SK-N-SH treated with all-trans-retinoic acid at 6 μM for 48 hours (cell line): ENCODE results near the gene ZNHIT2.

Source experiments
- ATAC-seq: fragments of 200-7000 bp; cut with Tn5 transposase; 3 replicates; pipeline ENCODE4 v1.9.1; 2020; ENCODE audit warnings: mild to moderate bottlenecking, moderate library complexity
- ARNTL ChIP-seq: fragments of 450-650 bp; formaldehyde crosslinking; IDR thresholded peaks from 2 replicates; pipeline ENCODE4 v1.5.0; 2020; ENCODE audit warnings: low read depth, mild to moderate bottlenecking, moderate library complexity, borderline replicate concordance
- BACH2 ChIP-seq: fragments of 250-450 bp; sonication (Bioruptor Pico); IDR thresholded peaks from 2 replicates; pipeline ENCODE4 v1.9.0; 2021; ENCODE audit warnings: mild to moderate bottlenecking, borderline replicate concordance
- CSDC2 ChIP-seq: fragments of 250-450 bp; sonication (Bioruptor Pico); IDR thresholded peaks from 2 replicates; pipeline ENCODE4 v1.5.0; 2020; ENCODE audit warnings: mild to moderate bottlenecking, moderate library complexity
- ESRRG ChIP-seq: fragments of 250-450 bp; sonication (Bioruptor Pico); IDR thresholded peaks from 2 replicates; pipeline ENCODE4 v1.6.1; 2021; ENCODE audit warnings: mild to moderate bottlenecking
- GLIS3 ChIP-seq: fragments of 250-450 bp; sonication (Bioruptor Pico); IDR thresholded peaks from 2 replicates; pipeline ENCODE4 v1.5.0; 2020; ENCODE audit warnings: mild to moderate bottlenecking, moderate library complexity
- ISL1 ChIP-seq: fragments of 250-450 bp; sonication (Bioruptor Pico); IDR thresholded peaks from 2 replicates; pipeline ENCODE4 v2.1.2; 2022; ENCODE audit warnings: mild to moderate bottlenecking, moderate library complexity
- OSR1 ChIP-seq: fragments of 250-450 bp; sonication (Bioruptor Pico); IDR thresholded peaks from 2 replicates; pipeline ENCODE4 v1.8.0; 2022; ENCODE audit warnings: moderate library complexity, mild to moderate bottlenecking, inconsistent platforms
- PPARA ChIP-seq: fragments of 250-450 bp; sonication (Bioruptor Pico); IDR thresholded peaks from 2 replicates; pipeline ENCODE4 v1.5.0; 2020; ENCODE audit warnings: mild to moderate bottlenecking, borderline replicate concordance
- RARB ChIP-seq: fragments of 250-450 bp; sonication (Bioruptor Pico); IDR thresholded peaks from 2 replicates; pipeline ENCODE4 v1.8.0; 2021; ENCODE audit warnings: mild to moderate bottlenecking, moderate library complexity
- TCF4 ChIP-seq: fragments of 250-450 bp; sonication (Bioruptor Pico); IDR thresholded peaks from 2 replicates; pipeline ENCODE4 v1.8.0; 2021; ENCODE audit warnings: mild to moderate bottlenecking, moderate library complexity, borderline replicate concordance
- ZC3H10 ChIP-seq: fragments of 250-450 bp; sonication (Bioruptor Pico); IDR thresholded peaks from 2 replicates; pipeline ENCODE4 v1.5.1; 2021; ENCODE audit warnings: mild to moderate bottlenecking, moderate library complexity
- ZFP3 ChIP-seq: fragments of 250-450 bp; sonication (Bioruptor Pico); IDR thresholded peaks from 2 replicates; pipeline ENCODE4 v1.5.0; 2020; ENCODE audit warnings: mild to moderate bottlenecking, moderate library complexity
- ZFP30 ChIP-seq: fragments of 450-650 bp; formaldehyde crosslinking; IDR thresholded peaks from 2 replicates; pipeline ENCODE4 v1.5.0; 2022; ENCODE audit warnings: mild to moderate bottlenecking, moderate library complexity
- ZNF565 ChIP-seq: fragments of 450-650 bp; formaldehyde crosslinking; conservative IDR thresholded peaks from 2 replicates; pipeline ENCODE4 v1.5.0; 2020; ENCODE audit warnings: low read depth, mild to moderate bottlenecking, moderate library complexity
- ZNF70 ChIP-seq: fragments of 450-650 bp; formaldehyde crosslinking; IDR thresholded peaks from 2 replicates; pipeline ENCODE4 v1.5.0; 2020; ENCODE audit warnings: mild to moderate bottlenecking, moderate library complexity
- ZNF8 ChIP-seq: fragments of 450-650 bp; formaldehyde crosslinking; IDR thresholded peaks from 2 replicates; pipeline ENCODE4 v1.5.0; 2020; ENCODE audit warnings: mild to moderate bottlenecking, moderate library complexity
- TF ChIP-seq, protein P1 (sequence below): fragments of 250-450 bp; sonication (Bioruptor Pico); IDR thresholded peaks from 2 replicates; pipeline ENCODE4 v1.5.1; 2020; ENCODE audit warnings: low read depth, mild to moderate bottlenecking, moderate library complexity
- TF ChIP-seq, protein P2 (sequence below): fragments of 250-450 bp; sonication (Bioruptor Pico); IDR thresholded peaks from 2 replicates; pipeline ENCODE4 v1.8.0; 2021; ENCODE audit warnings: low read depth, mild to moderate bottlenecking, moderate library complexity, borderline replicate concordance
- TF ChIP-seq, protein P3 (sequence below): fragments of 250-450 bp; sonication (Bioruptor Pico); IDR thresholded peaks from 2 replicates; pipeline ENCODE4 v1.8.0; 2020; ENCODE audit warnings: mild to moderate bottlenecking, moderate library complexity, borderline replicate concordance
- TF ChIP-seq, protein P4 (sequence below): fragments of 250-450 bp; sonication (Bioruptor Pico); IDR thresholded peaks from 2 replicates; pipeline ENCODE4 v1.5.1; 2021; ENCODE audit warnings: mild to moderate bottlenecking, moderate library complexity
- TF ChIP-seq, protein P5 (sequence below): fragments of 250-450 bp; sonication (Bioruptor Pico); IDR thresholded peaks from 2 replicates; pipeline ENCODE4 v1.5.0; 2020; ENCODE audit warnings: mild to moderate bottlenecking, moderate library complexity

Gene ZNHIT2

DNA sequence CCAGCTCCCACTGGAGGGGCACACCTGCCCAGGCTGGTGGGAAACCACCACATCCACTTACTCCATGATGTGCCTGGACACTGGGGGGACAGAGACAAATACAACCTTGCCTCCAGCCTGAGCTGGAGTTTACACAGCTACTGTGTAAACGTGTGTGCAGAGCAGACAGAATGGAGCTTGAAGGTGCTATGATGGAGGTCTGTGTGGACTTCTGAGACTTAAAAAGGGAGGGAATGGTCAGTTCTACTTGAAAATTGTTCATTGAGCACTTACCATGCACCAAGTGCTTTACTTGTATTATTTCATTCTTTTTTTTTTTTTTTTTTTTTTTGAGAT, 44.9 kb downstream of the ZNHIT2 start (continued):
- no peak for TF ChIP-seq RARB (CRISPR knock-in tag)
- TF ChIP-seq CSDC2 (CRISPR knock-in tag) = no peak
- TF ChIP-seq, protein P1, sequence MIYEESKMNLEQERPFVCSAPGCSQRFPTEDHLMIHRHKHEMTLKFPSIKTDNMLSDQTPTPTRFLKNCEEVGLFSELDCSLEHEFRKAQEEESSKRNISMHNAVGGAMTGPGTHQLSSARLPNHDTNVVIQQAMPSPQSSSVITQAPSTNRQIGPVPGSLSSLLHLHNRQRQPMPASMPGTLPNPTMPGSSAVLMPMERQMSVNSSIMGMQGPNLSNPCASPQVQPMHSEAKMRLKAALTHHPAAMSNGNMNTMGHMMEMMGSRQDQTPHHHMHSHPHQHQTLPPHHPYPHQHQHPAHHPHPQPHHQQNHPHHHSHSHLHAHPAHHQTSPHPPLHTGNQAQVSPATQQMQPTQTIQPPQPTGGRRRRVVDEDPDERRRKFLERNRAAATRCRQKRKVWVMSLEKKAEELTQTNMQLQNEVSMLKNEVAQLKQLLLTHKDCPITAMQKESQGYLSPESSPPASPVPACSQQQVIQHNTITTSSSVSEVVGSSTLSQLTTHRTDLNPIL (CRISPR knock-in tag) = no peak
- no peak for TF ChIP-seq OSR1 (CRISPR knock-in tag)
- TF ChIP-seq, protein P2, sequence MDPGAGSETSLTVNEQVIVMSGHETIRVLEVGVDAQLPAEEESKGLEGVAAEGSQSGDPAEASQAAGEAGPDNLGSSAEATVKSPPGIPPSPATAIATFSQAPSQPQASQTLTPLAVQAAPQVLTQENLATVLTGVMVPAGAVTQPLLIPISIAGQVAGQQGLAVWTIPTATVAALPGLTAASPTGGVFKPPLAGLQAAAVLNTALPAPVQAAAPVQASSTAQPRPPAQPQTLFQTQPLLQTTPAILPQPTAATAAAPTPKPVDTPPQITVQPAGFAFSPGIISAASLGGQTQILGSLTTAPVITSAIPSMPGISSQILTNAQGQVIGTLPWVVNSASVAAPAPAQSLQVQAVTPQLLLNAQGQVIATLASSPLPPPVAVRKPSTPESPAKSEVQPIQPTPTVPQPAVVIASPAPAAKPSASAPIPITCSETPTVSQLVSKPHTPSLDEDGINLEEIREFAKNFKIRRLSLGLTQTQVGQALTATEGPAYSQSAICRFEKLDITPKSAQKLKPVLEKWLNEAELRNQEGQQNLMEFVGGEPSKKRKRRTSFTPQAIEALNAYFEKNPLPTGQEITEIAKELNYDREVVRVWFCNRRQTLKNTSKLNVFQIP (CRISPR knock-in tag) = no peak

DNA sequence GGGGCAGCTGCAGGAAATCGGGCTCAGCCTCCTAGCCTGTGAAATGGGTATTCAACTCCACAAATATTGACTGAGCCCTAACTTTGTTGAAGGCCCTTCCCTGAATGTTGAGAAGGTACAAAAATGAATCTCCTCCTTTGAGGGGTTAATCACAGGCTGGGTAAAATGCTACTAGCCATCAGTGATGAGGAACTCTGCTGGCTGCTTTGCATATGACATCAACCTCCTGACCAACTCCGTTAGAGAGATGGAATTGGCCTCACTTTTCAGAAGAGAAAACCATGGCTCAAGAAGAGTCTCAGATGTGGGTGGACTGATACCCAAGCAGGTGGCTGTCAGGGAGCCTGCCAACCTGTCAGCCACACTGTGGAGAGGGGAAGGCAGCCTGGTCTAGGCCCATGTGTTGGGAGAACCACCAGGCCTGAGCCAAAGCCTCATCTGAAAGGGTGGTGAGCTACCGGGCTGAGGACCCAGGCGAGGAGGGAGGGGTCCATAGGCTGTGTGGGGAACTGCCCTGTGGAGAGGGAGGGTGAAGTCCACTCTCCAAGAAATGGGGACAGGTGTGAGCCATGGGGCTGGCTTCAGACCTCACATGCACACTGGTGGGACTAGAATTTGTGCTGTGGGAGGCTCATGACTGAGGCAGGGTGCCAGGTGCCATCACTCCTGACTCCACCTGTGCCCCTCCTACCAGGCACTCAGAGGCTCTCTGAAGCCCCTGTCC, 45.4 kb downstream of the ZNHIT2 start:
- TF ChIP-seq CSDC2 (CRISPR knock-in tag) (no peak), BACH2 (CRISPR knock-in tag) (no peak), ISL1 (CRISPR knock-in tag) (no peak), ZFP30 (CRISPR knock-in tag) (no peak)
- TF ChIP-seq, protein P1 (CRISPR knock-in tag) = no peak
- TF ChIP-seq, protein P3, sequence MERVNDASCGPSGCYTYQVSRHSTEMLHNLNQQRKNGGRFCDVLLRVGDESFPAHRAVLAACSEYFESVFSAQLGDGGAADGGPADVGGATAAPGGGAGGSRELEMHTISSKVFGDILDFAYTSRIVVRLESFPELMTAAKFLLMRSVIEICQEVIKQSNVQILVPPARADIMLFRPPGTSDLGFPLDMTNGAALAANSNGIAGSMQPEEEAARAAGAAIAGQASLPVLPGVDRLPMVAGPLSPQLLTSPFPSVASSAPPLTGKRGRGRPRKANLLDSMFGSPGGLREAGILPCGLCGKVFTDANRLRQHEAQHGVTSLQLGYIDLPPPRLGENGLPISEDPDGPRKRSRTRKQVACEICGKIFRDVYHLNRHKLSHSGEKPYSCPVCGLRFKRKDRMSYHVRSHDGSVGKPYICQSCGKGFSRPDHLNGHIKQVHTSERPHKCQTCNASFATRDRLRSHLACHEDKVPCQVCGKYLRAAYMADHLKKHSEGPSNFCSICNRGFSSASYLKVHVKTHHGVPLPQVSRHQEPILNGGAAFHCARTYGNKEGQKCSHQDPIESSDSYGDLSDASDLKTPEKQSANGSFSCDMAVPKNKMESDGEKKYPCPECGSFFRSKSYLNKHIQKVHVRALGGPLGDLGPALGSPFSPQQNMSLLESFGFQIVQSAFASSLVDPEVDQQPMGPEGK = no peak
- TF ChIP-seq, all 23 proteins: peak for 0
- ATAC-seq = no peak

DNA sequence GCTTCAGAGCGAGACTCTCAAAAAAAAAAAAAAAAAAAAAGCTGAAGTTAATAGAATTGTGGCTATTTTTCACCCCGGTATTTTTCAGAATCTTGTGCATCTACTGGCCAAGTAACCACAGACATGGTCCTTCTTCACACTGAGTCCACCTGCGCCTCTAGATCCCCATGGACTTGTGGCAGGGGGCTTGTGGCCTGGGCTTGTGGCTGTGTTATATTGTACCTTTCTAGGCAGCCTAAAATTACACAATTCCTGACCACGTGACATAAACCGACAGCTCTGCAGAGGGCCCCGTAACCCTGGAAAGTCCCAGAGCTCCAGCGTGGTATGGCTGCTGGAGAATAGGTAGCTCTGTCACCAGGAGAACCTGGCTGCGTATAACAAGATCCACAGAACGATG, 48.3 kb downstream of the ZNHIT2 start:
- no peak for ATAC-seq
- no peak for TF ChIP-seq RARB (CRISPR knock-in tag)
- no peak for TF ChIP-seq CSDC2 (CRISPR knock-in tag)
- TF ChIP-seq, protein P4, sequence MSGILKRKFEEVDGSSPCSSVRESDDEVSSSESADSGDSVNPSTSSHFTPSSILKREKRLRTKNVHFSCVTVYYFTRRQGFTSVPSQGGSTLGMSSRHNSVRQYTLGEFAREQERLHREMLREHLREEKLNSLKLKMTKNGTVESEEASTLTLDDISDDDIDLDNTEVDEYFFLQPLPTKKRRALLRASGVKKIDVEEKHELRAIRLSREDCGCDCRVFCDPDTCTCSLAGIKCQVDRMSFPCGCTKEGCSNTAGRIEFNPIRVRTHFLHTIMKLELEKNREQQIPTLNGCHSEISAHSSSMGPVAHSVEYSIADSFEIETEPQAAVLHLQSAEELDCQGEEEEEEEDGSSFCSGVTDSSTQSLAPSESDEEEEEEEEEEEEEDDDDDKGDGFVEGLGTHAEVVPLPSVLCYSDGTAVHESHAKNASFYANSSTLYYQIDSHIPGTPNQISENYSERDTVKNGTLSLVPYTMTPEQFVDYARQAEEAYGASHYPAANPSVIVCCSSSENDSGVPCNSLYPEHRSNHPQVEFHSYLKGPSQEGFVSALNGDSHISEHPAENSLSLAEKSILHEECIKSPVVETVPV (CRISPR knock-in tag) = no peak
- TF ChIP-seq ZC3H10 (CRISPR knock-in tag) = no peak
- TF ChIP-seq ZFP30 (CRISPR knock-in tag) = no peak

DNA sequence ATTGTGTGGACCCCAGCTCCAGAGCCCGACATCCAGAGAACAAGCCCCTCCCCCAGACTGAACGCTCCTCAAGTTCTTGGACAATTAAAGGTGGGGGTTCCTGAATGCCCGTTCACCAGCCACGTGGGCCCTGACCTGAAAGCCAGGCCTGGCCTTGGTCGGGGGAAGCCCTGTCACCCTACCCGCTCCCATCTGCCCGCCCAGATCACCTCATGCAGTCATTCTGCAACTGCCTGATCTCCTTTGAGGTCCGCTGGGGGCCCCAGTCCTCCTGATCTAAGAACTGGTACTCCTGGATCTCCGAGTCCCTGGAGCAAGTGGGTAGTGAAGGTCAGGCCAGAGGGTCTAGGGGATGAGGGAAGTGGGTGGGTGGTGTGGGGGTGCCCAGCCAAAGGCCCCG, 50.1 kb downstream of the ZNHIT2 start:
- no peak for TF ChIP-seq ZNF70
- TF ChIP-seq ZC3H10 (CRISPR knock-in tag) = no peak
- TF ChIP-seq TCF4 (CRISPR knock-in tag) = no peak
- TF ChIP-seq ZFP30 (CRISPR knock-in tag) = no peak
- TF ChIP-seq GLIS3 (CRISPR knock-in tag) = no peak
- TF ChIP-seq ISL1 (CRISPR knock-in tag) = no peak
- no peak for TF ChIP-seq ZNF8 (CRISPR knock-in tag)
- no peak for ATAC-seq

DNA sequence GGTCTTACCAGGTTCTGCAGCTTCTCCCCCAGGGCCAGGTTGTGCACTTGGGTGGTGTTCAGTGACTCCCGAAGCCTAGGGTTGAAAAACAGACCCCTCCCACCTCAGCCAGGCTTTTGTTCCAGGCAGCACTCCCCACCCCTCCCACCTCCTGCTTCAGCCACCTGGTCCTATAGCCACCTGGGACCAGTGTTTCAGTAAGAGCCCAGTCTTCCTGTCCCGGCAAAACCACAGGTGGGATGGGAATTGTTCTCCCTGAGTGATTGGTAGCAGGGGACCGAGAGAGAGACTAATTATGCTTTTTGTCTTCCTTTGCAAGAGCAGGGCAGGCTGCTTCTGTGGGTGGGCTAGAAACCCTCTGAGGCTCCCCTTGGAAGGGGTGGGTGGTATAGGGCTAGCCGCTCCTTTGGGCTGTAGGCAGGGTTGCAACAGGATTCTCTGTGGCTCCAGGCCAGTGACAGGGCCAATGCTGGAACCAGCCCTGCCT, 50.7 kb downstream of the ZNHIT2 start:
- ATAC-seq = no peak
- no peak for TF ChIP-seq ARNTL (CRISPR knock-in tag)
- TF ChIP-seq PPARA (CRISPR knock-in tag) = no peak
- TF ChIP-seq ZNF565 = no peak
- TF ChIP-seq CSDC2 (CRISPR knock-in tag) = no peak
- no peak for TF ChIP-seq ZFP3
- TF ChIP-seq ZNF8 (CRISPR knock-in tag) = no peak
- TF ChIP-seq, protein P2 (CRISPR knock-in tag) = no peak
- no peak for TF ChIP-seq ESRRG (CRISPR knock-in tag)
- TF ChIP-seq, protein P5, sequence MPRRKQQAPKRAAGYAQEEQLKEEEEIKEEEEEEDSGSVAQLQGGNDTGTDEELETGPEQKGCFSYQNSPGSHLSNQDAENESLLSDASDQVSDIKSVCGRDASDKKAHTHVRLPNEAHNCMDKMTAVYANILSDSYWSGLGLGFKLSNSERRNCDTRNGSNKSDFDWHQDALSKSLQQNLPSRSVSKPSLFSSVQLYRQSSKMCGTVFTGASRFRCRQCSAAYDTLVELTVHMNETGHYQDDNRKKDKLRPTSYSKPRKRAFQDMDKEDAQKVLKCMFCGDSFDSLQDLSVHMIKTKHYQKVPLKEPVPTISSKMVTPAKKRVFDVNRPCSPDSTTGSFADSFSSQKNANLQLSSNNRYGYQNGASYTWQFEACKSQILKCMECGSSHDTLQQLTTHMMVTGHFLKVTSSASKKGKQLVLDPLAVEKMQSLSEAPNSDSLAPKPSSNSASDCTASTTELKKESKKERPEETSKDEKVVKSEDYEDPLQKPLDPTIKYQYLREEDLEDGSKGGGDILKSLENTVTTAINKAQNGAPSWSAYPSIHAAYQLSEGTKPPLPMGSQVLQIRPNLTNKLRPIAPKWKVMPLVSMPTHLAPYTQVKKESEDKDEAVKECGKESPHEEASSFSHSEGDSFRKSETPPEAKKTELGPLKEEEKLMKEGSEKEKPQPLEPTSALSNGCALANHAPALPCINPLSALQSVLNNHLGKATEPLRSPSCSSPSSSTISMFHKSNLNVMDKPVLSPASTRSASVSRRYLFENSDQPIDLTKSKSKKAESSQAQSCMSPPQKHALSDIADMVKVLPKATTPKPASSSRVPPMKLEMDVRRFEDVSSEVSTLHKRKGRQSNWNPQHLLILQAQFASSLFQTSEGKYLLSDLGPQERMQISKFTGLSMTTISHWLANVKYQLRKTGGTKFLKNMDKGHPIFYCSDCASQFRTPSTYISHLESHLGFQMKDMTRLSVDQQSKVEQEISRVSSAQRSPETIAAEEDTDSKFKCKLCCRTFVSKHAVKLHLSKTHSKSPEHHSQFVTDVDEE (CRISPR knock-in tag) = no peak
- no peak for TF ChIP-seq RARB (CRISPR knock-in tag)
